ENCODE results near the gene SLC38A11.

SLC38A11 gene

GRCh38 chr2:164910101-164910899 lies 45.0 kb downstream of the SLC38A11 start:
- no peak for TF ChIP-seq ESRRG (CRISPR knock-in tag; IDR thresholded peaks at IDR 0.05)
- TF ChIP-seq TCF4 (CRISPR knock-in tag; IDR thresholded peaks at IDR 0.05; ENCODE audit: borderline replicate concordance), result peak; percentile 32; the same call in 1 of the 2 replicates
- peak; percentile 57 for TF ChIP-seq ISL1 (CRISPR knock-in tag; IDR thresholded peaks at IDR 0.05)
- TF ChIP-seq BACH2 (CRISPR knock-in tag; IDR thresholded peaks at IDR 0.05; ENCODE audit: borderline replicate concordance), result no peak
- TF ChIP-seq ZC3H10 (CRISPR knock-in tag; IDR thresholded peaks at IDR 0.05), result no peak
- ATAC-seq, result peak; percentile 81

- TF ChIP-seq POU6F1 (CRISPR knock-in tag; IDR thresholded peaks at IDR 0.05; ENCODE audit: borderline replicate concordance, low read depth) (no peak), TOX (CRISPR knock-in tag; IDR thresholded peaks at IDR 0.05; ENCODE audit: borderline replicate concordance) (no peak), ISL1 (CRISPR knock-in tag; IDR thresholded peaks at IDR 0.05) (no peak), ZFP30 (CRISPR knock-in tag; IDR thresholded peaks at IDR 0.05) (no peak), BACH2 (CRISPR knock-in tag; IDR thresholded peaks at IDR 0.05; ENCODE audit: borderline replicate concordance) (no peak), TCF4 (CRISPR knock-in tag; IDR thresholded peaks at IDR 0.05; ENCODE audit: borderline replicate concordance) (no peak), CSDC2 (CRISPR knock-in tag; IDR thresholded peaks at IDR 0.05) (no peak), ZNF8 (CRISPR knock-in tag; IDR thresholded peaks at IDR 0.05) (no peak), GLIS3 (CRISPR knock-in tag; IDR thresholded peaks at IDR 0.05) (no peak)
- ATAC-seq, result no peak
Measured at GRCh38 chr2:164906947-164907346, 48.4 kb downstream of the SLC38A11 start.

GRCh38 chr2:164905307-164905706 lies 50.0 kb downstream of the SLC38A11 start:
- no peak for TF ChIP-seq PATZ1 (CRISPR knock-in tag; IDR thresholded peaks at IDR 0.05; ENCODE audit: borderline replicate concordance)
- peak; percentile 65; the same call in 1 of the 2 replicates for TF ChIP-seq ZNF70 (CRISPR knock-in tag; IDR thresholded peaks at IDR 0.05)

GRCh38 chr2:164903951-164904350 lies 51.4 kb downstream of the SLC38A11 start:
- peak; percentile 24; the same call in 1 of the 3 replicates for ATAC-seq
- TF ChIP-seq TSHZ2 (CRISPR knock-in tag; IDR thresholded peaks at IDR 0.05) (no peak), ZNF565 (CRISPR knock-in tag; conservative IDR thresholded peaks at IDR 0.05; ENCODE audit: low read depth) (no peak), TOX (CRISPR knock-in tag; IDR thresholded peaks at IDR 0.05; ENCODE audit: borderline replicate concordance) (no peak)

More at GRCh38 chr2:164905307-164905706, 50.0 kb downstream of the SLC38A11 start:
- ATAC-seq, result no peak

GRCh38 chr2:164903204-164903603 lies 52.1 kb downstream of the SLC38A11 start:
- TF ChIP-seq CSRNP3 (CRISPR knock-in tag; IDR thresholded peaks at IDR 0.05) (no peak), ZC3H10 (CRISPR knock-in tag; IDR thresholded peaks at IDR 0.05) (no peak), ZNF565 (CRISPR knock-in tag; conservative IDR thresholded peaks at IDR 0.05; ENCODE audit: low read depth) (no peak), TSHZ2 (CRISPR knock-in tag; IDR thresholded peaks at IDR 0.05) (no peak), SNAI2 (CRISPR knock-in tag; IDR thresholded peaks at IDR 0.05) (no peak), ZFP30 (CRISPR knock-in tag; IDR thresholded peaks at IDR 0.05) (no peak), ISL1 (CRISPR knock-in tag; IDR thresholded peaks at IDR 0.05) (no peak), TCF4 (CRISPR knock-in tag; IDR thresholded peaks at IDR 0.05; ENCODE audit: borderline replicate concordance) (no peak), PPARA (CRISPR knock-in tag; IDR thresholded peaks at IDR 0.05; ENCODE audit: borderline replicate concordance) (no peak), CSDC2 (CRISPR knock-in tag; IDR thresholded peaks at IDR 0.05) (no peak), BACH2 (CRISPR knock-in tag; IDR thresholded peaks at IDR 0.05; ENCODE audit: borderline replicate concordance) (no peak), GLIS3 (CRISPR knock-in tag; IDR thresholded peaks at IDR 0.05) (no peak), PATZ1 (CRISPR knock-in tag; IDR thresholded peaks at IDR 0.05; ENCODE audit: borderline replicate concordance) (no peak)
- ATAC-seq, result peak; percentile 71

Data from SK-N-SH treated with all-trans-retinoic acid at 6 μM for 48 hours (cell line).